PFSK-1 (cell line): ENCODE results near the gene RARA.
A peak's percentile ranks its signal among the peaks of the same experiment; 100 is the strongest.

Source experiments
- FOXP2 ChIP-seq: optimal IDR thresholded peaks from 2 replicates; pipeline ENCODE3; 2011; ENCODE audit warnings: borderline replicate concordance, control low read depth, inconsistent platforms; ENCODE audit not compliant: insufficient read depth; ENCODE audit errors: extremely low read length, extremely low read depth
- POLR2AphosphoS5 ChIP-seq: IDR thresholded peaks from 2 replicates; pipeline ENCODE4 v1.6.1; 2012; ENCODE audit warnings: low read depth, mild to moderate bottlenecking, control low read depth, low read length, moderate library complexity
- SIN3A ChIP-seq: IDR thresholded peaks from 2 replicates; pipeline ENCODE4 v1.6.1; 2012; ENCODE audit warnings: mild to moderate bottlenecking, low read length, moderate library complexity, borderline replicate concordance; ENCODE audit not compliant: insufficient read depth
- TAF1 ChIP-seq: IDR thresholded peaks from 2 replicates; pipeline ENCODE4 v1.6.1; 2012; ENCODE audit warnings: low read length, control low read depth, borderline replicate concordance; ENCODE audit not compliant: insufficient read depth
- TF ChIP-seq, protein P1 (sequence below), 2 experiments: IDR thresholded peaks; 2 replicates each; pipeline versions ENCODE4 v1.6.1 to v1.8.0; 2011 to 2012; ENCODE audit warnings: low read depth in 2 of 2, low read length in 2 of 2, control low read depth in 1 of 2, inconsistent platforms in 1 of 2, mild to moderate bottlenecking in 1 of 2, moderate library complexity in 1 of 2; ENCODE audit not compliant: insufficient read depth in 1 of 2

RARA gene

DNA sequence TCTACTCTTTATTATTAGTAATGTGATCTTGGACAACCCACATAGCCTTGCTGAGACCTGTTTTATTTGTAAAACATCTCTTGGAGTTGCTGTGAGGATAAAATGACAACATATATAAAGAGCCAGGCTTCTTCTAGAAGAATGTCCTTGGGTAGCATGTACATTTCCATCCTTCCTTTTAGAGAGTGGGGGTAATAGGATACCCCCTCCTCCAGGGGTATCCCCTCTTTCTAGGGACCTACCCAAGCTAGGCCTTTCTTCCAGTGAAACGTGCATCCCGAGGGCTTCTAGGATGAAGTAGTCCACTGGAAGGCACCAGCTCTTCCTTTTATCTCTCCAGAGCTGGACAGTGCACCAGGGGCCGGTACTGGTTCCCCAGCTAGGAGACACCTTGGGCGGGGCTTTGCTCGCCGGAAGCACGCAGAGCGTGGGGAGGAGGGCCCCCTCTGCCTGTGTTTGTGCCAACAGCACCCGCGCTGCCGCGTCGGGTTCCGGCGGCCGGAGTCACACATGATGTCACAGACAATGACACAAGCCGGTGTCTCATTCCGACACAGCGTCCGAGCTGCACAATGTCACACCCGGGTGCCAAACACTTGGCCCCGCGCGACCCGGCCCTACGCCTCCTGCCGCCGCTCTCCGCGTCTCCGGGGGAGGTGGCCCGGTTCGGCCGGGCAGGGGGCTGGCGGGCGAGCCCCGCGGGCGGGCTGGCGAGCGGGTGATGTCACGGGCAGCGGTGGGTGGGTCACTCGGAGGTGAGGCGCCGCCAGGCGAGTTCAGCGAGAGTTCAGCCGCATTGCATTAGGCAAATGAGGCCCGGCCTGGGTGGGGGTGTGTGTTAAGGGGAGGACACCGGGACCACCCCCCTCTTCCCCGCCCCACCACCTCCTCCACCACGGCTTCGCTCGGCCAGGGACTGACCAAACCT lies 32.2 kb downstream of the RARA start:
- TF ChIP-seq TAF1 (peak; percentile 40; the same call in 1 of the 2 replicates), SIN3A (peak; percentile 85; the same call in 1 of the 2 replicates), FOXP2 (peak; percentile 98), POLR2AphosphoS5 (no peak; the same call in 1 of the 2 replicates)
- TF ChIP-seq, protein P1, sequence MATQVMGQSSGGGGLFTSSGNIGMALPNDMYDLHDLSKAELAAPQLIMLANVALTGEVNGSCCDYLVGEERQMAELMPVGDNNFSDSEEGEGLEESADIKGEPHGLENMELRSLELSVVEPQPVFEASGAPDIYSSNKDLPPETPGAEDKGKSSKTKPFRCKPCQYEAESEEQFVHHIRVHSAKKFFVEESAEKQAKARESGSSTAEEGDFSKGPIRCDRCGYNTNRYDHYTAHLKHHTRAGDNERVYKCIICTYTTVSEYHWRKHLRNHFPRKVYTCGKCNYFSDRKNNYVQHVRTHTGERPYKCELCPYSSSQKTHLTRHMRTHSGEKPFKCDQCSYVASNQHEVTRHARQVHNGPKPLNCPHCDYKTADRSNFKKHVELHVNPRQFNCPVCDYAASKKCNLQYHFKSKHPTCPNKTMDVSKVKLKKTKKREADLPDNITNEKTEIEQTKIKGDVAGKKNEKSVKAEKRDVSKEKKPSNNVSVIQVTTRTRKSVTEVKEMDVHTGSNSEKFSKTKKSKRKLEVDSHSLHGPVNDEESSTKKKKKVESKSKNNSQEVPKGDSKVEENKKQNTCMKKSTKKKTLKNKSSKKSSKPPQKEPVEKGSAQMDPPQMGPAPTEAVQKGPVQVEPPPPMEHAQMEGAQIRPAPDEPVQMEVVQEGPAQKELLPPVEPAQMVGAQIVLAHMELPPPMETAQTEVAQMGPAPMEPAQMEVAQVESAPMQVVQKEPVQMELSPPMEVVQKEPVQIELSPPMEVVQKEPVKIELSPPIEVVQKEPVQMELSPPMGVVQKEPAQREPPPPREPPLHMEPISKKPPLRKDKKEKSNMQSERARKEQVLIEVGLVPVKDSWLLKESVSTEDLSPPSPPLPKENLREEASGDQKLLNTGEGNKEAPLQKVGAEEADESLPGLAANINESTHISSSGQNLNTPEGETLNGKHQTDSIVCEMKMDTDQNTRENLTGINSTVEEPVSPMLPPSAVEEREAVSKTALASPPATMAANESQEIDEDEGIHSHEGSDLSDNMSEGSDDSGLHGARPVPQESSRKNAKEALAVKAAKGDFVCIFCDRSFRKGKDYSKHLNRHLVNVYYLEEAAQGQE (IDR thresholded peaks at IDR 0.05; ENCODE audit: insufficient read depth in 1 of 2, low read depth in 2 of 2, low read length in 2 of 2), result peak; percentile 66 to 84

DNA sequence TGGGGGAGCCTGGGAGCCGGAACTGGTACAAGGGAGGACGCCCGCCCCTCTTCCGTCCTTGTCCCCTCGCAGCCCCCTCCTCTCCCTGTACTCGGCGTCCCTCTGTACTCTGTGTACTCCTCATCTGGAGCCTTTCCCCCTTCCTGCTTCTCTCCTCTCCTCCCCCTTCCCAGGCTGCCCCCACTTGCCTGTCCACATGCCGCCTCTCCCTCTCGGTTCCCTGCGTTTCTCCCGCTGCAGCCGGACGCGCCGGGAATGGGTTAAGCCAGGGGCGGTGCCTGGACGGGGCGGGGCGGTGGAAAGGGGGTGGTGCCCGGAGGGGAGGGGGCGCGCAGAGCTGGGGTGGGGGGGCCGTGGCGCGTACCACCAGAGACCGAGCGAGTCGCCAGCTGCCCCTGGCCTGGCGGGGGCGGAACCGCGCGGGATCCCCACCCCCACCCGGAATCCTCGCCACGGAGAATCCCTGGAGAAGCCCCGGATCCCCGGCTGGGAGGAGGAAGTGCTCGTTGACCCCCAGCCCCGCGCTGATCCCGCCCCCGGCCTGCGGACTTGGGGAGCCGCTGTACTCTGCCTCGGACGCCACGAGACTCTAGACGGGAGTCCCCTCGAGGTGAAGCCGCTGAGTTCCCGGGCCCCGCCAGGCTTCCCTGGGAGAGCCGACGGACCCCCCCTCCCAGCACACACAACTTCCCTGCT lies 33.0 kb downstream of the RARA start:
- TF ChIP-seq SIN3A (peak; percentile 67; the same call in 1 of the 2 replicates), TAF1 (no peak), FOXP2 (peak; percentile 45)

DNA sequence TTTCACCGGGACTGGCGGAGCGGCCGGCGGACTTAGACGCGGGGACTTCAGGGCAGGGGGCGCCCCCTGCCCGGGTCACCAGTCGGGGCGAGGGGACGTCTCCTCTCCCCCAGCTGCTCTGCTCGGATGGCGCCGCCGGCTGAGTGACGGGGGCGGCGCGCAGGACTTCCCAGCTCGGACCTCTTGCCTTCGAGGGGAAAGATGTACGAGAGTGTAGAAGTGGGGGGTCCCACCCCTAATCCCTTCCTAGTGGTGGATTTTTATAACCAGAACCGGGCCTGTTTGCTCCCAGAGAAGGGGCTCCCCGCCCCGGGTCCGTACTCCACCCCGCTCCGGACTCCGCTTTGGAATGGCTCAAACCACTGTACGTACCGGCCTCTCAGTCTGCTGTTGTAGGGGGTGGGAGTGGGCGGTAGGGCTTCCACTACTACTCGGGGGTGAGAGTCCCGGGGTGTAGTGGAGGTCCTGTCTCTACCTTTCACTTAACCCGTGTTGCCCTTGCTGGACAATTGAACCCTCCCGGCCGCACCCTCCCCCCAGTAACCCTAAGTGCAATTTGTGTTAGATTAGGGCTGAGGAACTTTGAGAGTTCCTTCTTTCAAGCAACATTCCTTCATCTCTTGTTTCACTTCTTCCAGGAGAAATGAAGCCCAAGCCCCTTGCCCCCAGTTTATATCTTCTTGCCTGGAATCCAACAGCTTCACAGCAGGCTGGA lies 33.7 kb downstream of the RARA start:
- TF ChIP-seq, protein P1 (IDR thresholded peaks at IDR 0.05; ENCODE audit: insufficient read depth in 1 of 2, low read depth in 2 of 2, low read length in 2 of 2), result no peak
- TF ChIP-seq TAF1 (no peak), SIN3A (0 out of 2 replicates have a peak, but pooled peaks have one; percentile 3)

DNA sequence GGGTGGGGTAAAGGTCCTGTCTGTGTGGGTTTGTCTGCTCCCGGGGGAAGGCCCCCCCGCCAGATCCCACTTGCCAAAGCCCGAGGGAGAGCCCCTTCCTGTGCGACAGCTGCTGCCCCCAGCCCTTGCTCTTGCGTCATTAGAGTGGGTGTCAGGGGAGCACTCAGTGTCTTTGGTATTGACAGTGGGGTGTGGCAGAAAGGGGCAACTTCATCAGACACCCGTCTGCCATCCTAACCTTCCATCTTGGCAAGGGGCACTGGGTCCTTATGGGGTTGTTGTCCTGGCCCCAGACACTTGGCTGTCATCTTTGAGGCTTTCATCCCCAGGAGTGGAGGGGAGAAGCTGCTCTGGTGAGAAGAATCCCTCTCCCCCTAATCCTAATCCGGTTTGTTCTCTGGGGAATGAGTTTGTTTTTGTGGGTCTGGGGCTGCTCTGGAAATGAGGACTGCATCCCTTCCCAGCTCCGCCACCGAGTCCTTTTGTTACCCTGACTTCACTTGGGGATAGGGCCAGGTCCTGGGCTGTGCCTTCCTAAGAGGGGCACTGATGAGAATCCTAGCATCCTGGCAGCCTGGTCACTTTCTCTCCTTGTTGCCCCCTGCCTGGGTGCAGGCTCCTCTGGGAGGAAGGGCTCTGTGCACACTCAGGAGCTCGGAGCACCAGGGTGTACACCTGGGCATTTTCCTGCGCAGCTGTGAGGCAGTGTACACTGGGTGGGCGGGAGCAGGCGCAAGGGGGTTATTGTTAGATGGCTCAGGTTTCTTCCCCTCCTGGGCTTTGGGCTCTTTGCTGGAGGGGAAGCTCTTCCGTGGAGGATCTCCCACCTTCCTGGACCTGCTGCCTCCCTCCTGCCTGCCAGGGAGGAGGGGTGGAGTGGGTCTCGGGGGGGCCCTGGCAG lies 34.5 kb downstream of the RARA start:
- TF ChIP-seq FOXP2, result no peak
- no peak for TF ChIP-seq SIN3A
- TF ChIP-seq POLR2AphosphoS5, result 0 out of 2 replicates have a peak, but pooled peaks have one; percentile 15
- TF ChIP-seq, protein P1 (IDR thresholded peaks at IDR 0.05; ENCODE audit: insufficient read depth in 1 of 2, low read depth in 2 of 2, low read length in 2 of 2), result 0 out of 4 replicates have a peak, but pooled peaks of 1 of the 2 experiments have one; percentile 6
- no peak for TF ChIP-seq TAF1
